HepG2 (cell line): ENCODE data around the gene CERS5. TPM values are rescaled to one million over a fixed set of nuclear protein-coding genes. Genes with fewer than 3 reads are reported as not detected.

Experiments used
- ATAC-seq: fragments of 200-7000 bp; cut with Tn5 transposase; 3 replicates; pipeline ENCODE4 v1.9.1; 2020; ENCODE audit warnings: mild to moderate bottlenecking, moderate library complexity
- BruUV-seq: library from RNA; stranded (reverse); fragments of 400-500 nt; replicated peaks from 2 replicates; lab custom pipeline; 2021; lab: Mats Ljungman, UMichigan
- CTCF ChIA-PET: fragments of 300-600 bp; formaldehyde crosslinking; extraction: SDS; loops from one replicate; lab custom pipeline; 2021; ENCODE audit warnings: low total read pairs, inconsistent platforms, low intra/inter-chr PET ratio; lab: Yijun Ruan, JAX
- POLR2A ChIA-PET: fragments of 350-600 bp; sonication (Branson Sonifier 250); formaldehyde crosslinking; loops from one replicate; lab custom pipeline; 2020; ENCODE audit warnings: antibody characterized with exemption, inconsistent platforms; lab: Yijun Ruan, JAX
- DNase-seq: peaks from one replicate; pipeline ENCODE4 v3.0.0-alpha.2; 2015; ENCODE audit warnings: low spot score
- FAIRE-seq: peaks from 3 replicates; lab custom pipeline; 2011; peaks lifted over from hg19 to GRCh38; lab: Jason Lieb, UNC
- H2AFZ ChIP-seq: one replicate; pipeline ENCODE4 v1.6.1; 2011; ENCODE audit warnings: low read length, inconsistent platforms
- H3K27ac ChIP-seq: fragments of 300-600 bp; 3 replicates; pipeline ENCODE4 v1.8.0; 2011; ENCODE audit warnings: mixed run types, mild to moderate bottlenecking, mixed read lengths, low read length, inconsistent platforms; ENCODE audit not compliant: insufficient read depth; ENCODE audit errors: extremely low read length
- H3K27me3 ChIP-seq, 2 experiments: fragments of 200-600 bp in 1 of 2; 2 replicates in 1 of 2; 3 replicates in 1 of 2; pipeline versions ENCODE4 v1.6.0 to v1.8.0; 2011; ENCODE audit warnings: low read length in 2 of 2, mild to moderate bottlenecking in 2 of 2, moderate library complexity in 2 of 2, inconsistent platforms in 1 of 2; ENCODE audit not compliant: insufficient read depth in 2 of 2, control insufficient read depth in 1 of 2
- H3K36me3 ChIP-seq, 2 experiments: fragments of 200-600 bp in 1 of 2; replicated peaks in 1 of 2; 2 replicates in 1 of 2; 3 replicates in 1 of 2; pipeline versions ENCODE4 v1.5.1 to v1.8.0; 2011; ENCODE audit warnings: low read length in 2 of 2, inconsistent platforms in 1 of 2; ENCODE audit not compliant: insufficient read depth in 2 of 2, control insufficient read depth in 1 of 2
- H3K4me1 ChIP-seq: 2 replicates; pipeline ENCODE4 v1.5.1; 2012; ENCODE audit warnings: low read length, inconsistent platforms; ENCODE audit not compliant: insufficient read depth
- H3K4me2 ChIP-seq: 2 replicates; pipeline ENCODE4 v1.6.0; 2011; ENCODE audit warnings: low read depth, low read length, inconsistent platforms
- H3K4me3 ChIP-seq, 3 experiments: fragments of 200-600 bp in 1 of 3; sonication (generic), shearing (Covaris generic) in 1 of 3; replicated peaks in 1 of 3; 2 replicates each; pipeline ENCODE4 v1.5.1; 2011 to 2016; ENCODE audit warnings: low read length in 3 of 3, inconsistent platforms in 2 of 3, low read depth in 2 of 3, mild to moderate bottlenecking in 2 of 3, control low read depth in 1 of 3, mixed read lengths in 1 of 3; ENCODE audit not compliant: insufficient read depth in 1 of 3
- H3K79me2 ChIP-seq: one replicate; pipeline ENCODE4 v1.6.1; 2011; ENCODE audit warnings: low read length, inconsistent platforms; ENCODE audit not compliant: insufficient read depth
- H3K9ac ChIP-seq: 2 replicates; pipeline ENCODE4 v1.6.0; 2011; ENCODE audit warnings: mild to moderate bottlenecking, low read depth, low read length, inconsistent platforms; ENCODE audit not compliant: insufficient read depth
- H3K9me3 ChIP-seq: 2 replicates; pipeline ENCODE4 v1.5.1; 2012; ENCODE audit warnings: mild to moderate bottlenecking, low read length
- H4K20me1 ChIP-seq: 2 replicates; pipeline ENCODE4 v1.6.0; 2011; ENCODE audit warnings: inconsistent platforms, mild to moderate bottlenecking, low read length, moderate library complexity; ENCODE audit not compliant: insufficient read depth
- FOXK1 ChIP-seq: sonication (generic); formaldehyde crosslinking; IDR thresholded peaks from 2 replicates; pipeline ENCODE4 v1.4.0; 2020; ENCODE audit warnings: low read depth, missing genetic modification reagents, borderline replicate concordance
- MXD3 ChIP-seq: IDR thresholded peaks from 2 replicates; pipeline ENCODE4 v1.6.1; 2016; ENCODE audit warnings: mild to moderate bottlenecking, missing biosample characterization, missing genetic modification reagents
- NFRKB ChIP-seq: fragments of 450-650 bp; IDR thresholded peaks from 2 replicates; pipeline ENCODE4 v1.6.1; 2017
- PRDM4 ChIP-seq: sonication (generic); formaldehyde crosslinking; IDR thresholded peaks from 2 replicates; pipeline ENCODE4 v1.9.0; 2021; ENCODE audit warnings: missing genetic modification reagents, borderline replicate concordance
- SP2 ChIP-seq: sonication (generic); formaldehyde crosslinking; IDR thresholded peaks from 2 replicates; pipeline ENCODE4 v1.5.1; 2020; ENCODE audit warnings: mild to moderate bottlenecking, missing genetic modification reagents
- SP5 ChIP-seq: IDR thresholded peaks from 2 replicates; pipeline ENCODE4 v1.6.1; 2016; ENCODE audit warnings: low read depth, borderline replicate concordance
- TP53 ChIP-seq: sonication (generic); formaldehyde crosslinking; conservative IDR thresholded peaks from 2 replicates; pipeline ENCODE4 v1.4.0; 2020; ENCODE audit warnings: missing genetic modification reagents
- ZMYM2 ChIP-seq: sonication (generic); formaldehyde crosslinking; IDR thresholded peaks from 2 replicates; pipeline ENCODE4 v1.8.0; 2022; ENCODE audit warnings: mild to moderate bottlenecking, missing genetic modification reagents
- ZNF18 ChIP-seq: sonication (generic); formaldehyde crosslinking; IDR thresholded peaks from 2 replicates; pipeline ENCODE4 v1.8.0; 2022; ENCODE audit warnings: mild to moderate bottlenecking, missing genetic modification reagents; ENCODE audit not compliant: insufficient replicate concordance
- ZNF276 ChIP-seq: sonication (generic); formaldehyde crosslinking; IDR thresholded peaks from 2 replicates; pipeline ENCODE4 v1.4.0; 2020; ENCODE audit warnings: mild to moderate bottlenecking, low read depth, missing genetic modification reagents
- ZSCAN20 ChIP-seq: sonication (generic); formaldehyde crosslinking; IDR thresholded peaks from 2 replicates; pipeline ENCODE4 v1.4.0; 2020; ENCODE audit warnings: missing genetic modification reagents, mild to moderate bottlenecking, borderline replicate concordance
- ZZZ3 ChIP-seq: sonication (generic); formaldehyde crosslinking; IDR thresholded peaks from 2 replicates; pipeline ENCODE4 v1.4.0; 2020; ENCODE audit warnings: missing genetic modification reagents, mild to moderate bottlenecking, borderline replicate concordance
- WGBS: methylation state at CpG from one replicate; pipeline ENCODE4 v1.1.6; 2017; ENCODE audit warnings: low lambda C conversion rate; 5-methylcytosine and 5-hydroxymethylcytosine counted together
- in situ Hi-C: cut with HindIII; loops from 2 replicates; pipeline ENCODE4 v1.10.0; 2017; ENCODE audit warnings: low pct_unique_long_range_greater_than_20kb; ENCODE audit not compliant: extremely low pct_ligation_motif_present
- intact Hi-C: fragments of 100-400 bp; cut with micrococcal nuclease; formaldehyde crosslinking; loops from one replicate; pipeline ENCODE4 v1.10.0; 2022; ENCODE audit not compliant: unreplicated experiment
- polyA plus RNA-seq, 8 experiments: library from polyadenylated mRNA; depleted of rRNA in 3 of 8; stranded (reverse) in 7 of 8; unstranded in 1 of 8; fragments of >200 nt; fragmentation: Illumina TruSeq in 4 of 8; extraction: Trizol in 4 of 8; gene quantifications; 2 replicates each; pipeline versions ENCODE4 v1.2.1 to v1.2.3, GENCODE V29; 2011 to 2016; ENCODE audit warnings: low read depth in 4 of 8, missing spikeins in 1 of 8, mixed read lengths in 1 of 8; ENCODE audit not compliant: insufficient read depth in 1 of 8
- total RNA-seq, 5 experiments: library from RNA; depleted of rRNA; stranded (reverse); fragments of >200 nt; fragmentation: Illumina TruSeq; extraction: Trizol; gene quantifications; 2 replicates each; pipeline ENCODE4 v1.2.3, GENCODE V29; 2016; ENCODE audit warnings: low read depth in 1 of 5

The CERS5 gene
- total and polyA plus RNA-seq, 2 of the 13 experiments (the other 11 are each of a cell fraction or from before 2014, with no cell fraction given), result 22.3 to 48.8 TPM

- CTCF ChIA-PET, result no interaction called here
Observed at GRCh38 chr12:50123203-50123602, 44.0 kb downstream of the CERS5 start.

GRCh38 chr12:50121641-50122040 lies 45.5 kb downstream of the CERS5 start:
- H3K4me2 ChIP-seq, result no peak overlapping the region
- WGBS, result 96% methylated on average over 5 of the region's 5 CpGs
- no peaks in the 10 kb centered on the region for H4K20me1 ChIP-seq
- intact Hi-C loops (no loop called here), in situ Hi-C loops (no loop called here)
- no peak overlapping the region for H3K27ac ChIP-seq
- ChIA-PET POLR2A (interaction anchor here (1.7 kb wide), 1 partner anchor 10 kb away, joined by 9 read pairs; the partner anchor contains the start of gene COX14), CTCF (no interaction called here)
- H3K9me3 ChIP-seq, result no peaks in the 10 kb centered on the region
- H3K4me1 ChIP-seq, result no peaks in the 10 kb centered on the region
- peaks cover 2% of the 10 kb centered on the region for H3K79me2 ChIP-seq
- no peak overlapping the region for H3K9ac ChIP-seq
- no TSS peak for BruUV-seq
- ATAC-seq (no peak), DNase-seq (no peak), FAIRE-seq (no peak)
- peaks cover 2 to 23% of the 10 kb centered on the region in 2 experiments; a peak in 2 of 5 replicates for H3K36me3 ChIP-seq
- no peak overlapping the region for H3K4me3 ChIP-seq
- no peak overlapping the region for H2AFZ ChIP-seq
- H3K27me3 ChIP-seq, result no peaks in the 10 kb centered on the region
- TF ChIP-seq FOXK1 (CRISPR knock-in tag) (no peak), ZZZ3 (CRISPR knock-in tag) (no peak), ZNF18 (no peak), ZMYM2 (CRISPR knock-in tag) (no peak), MXD3 (no peak), NFRKB (no peak), PRDM4 (no peak)

More at GRCh38 chr12:50123203-50123602, 44.0 kb downstream of the CERS5 start:
- FAIRE-seq, result no peak
- no peak overlapping the region for H3K27ac ChIP-seq
- H3K4me3 ChIP-seq, result no peak overlapping the region
- BruUV-seq, result no TSS peak
- intact Hi-C loops (no loop called here), in situ Hi-C loops (no loop called here)
- H3K27me3 ChIP-seq, result no peaks in the 10 kb centered on the region
- no peaks in the 10 kb centered on the region for H3K9me3 ChIP-seq
- H3K79me2 ChIP-seq, result no peaks in the 10 kb centered on the region
- no peak for DNase-seq
- TF ChIP-seq SP5 (CRISPR knock-in tag) (no peak), SP2 (no peak), TP53 (CRISPR knock-in tag) (no peak), ZNF276 (no peak), ZSCAN20 (CRISPR knock-in tag) (no peak)
- no peaks in the 10 kb centered on the region for H3K4me1 ChIP-seq
- no peaks in the 10 kb centered on the region for H4K20me1 ChIP-seq
- peaks cover under 1 to 22% of the 10 kb centered on the region in 2 experiments; a peak in 2 of 5 replicates for H3K36me3 ChIP-seq
- no peak overlapping the region for H3K9ac ChIP-seq
- 88% methylated on average over 1 of the region's 2 CpGs for WGBS
- no peak for ATAC-seq
- H3K4me2 ChIP-seq, result no peak overlapping the region
- POLR2A ChIA-PET, result interaction anchor here (1.7 to 3.3 kb wide), 2 partner anchors 11 to 12 kb away, joined by 9 to 16 read pairs; partner anchors contain the start of gene COX14
- no peak overlapping the region for H2AFZ ChIP-seq
